Mucosa of descending colon (tissue), 3 donors: ENCODE measurements around the gene TMEFF2. TPM values are rescaled to one million over a fixed set of nuclear protein-coding genes. Genes with fewer than 3 reads are reported as not detected.
A peak's percentile ranks its signal among the peaks of the same experiment; 100 is the strongest.

Source experiments
- ATAC-seq: fragments of 200-7000 bp; cut with Tn5 transposase; one replicate; pipeline ENCODE4 v1.9.1; 2020; ENCODE audit warnings: mild to moderate bottlenecking, moderate library complexity
- DNase-seq, 3 donors: peaks; one replicate each; pipeline ENCODE4 v3.0.0-alpha.2; 2020
- H3K36me3 ChIP-seq: fragments of 200-600 bp; one replicate; pipeline ENCODE4 v1.8.0; 2021; ENCODE audit warnings: low read depth, mild to moderate bottlenecking
- H3K4me1 ChIP-seq: fragments of 200-600 bp; one replicate; pipeline ENCODE4 v1.8.0; 2021; ENCODE audit warnings: low read depth, mild to moderate bottlenecking
- H3K4me3 ChIP-seq: fragments of 200-600 bp; one replicate; pipeline ENCODE4 v1.8.0; 2021; ENCODE audit warnings: mild to moderate bottlenecking
- H3K9me3 ChIP-seq: fragments of 200-600 bp; one replicate; pipeline ENCODE4 v1.8.0; 2021; ENCODE audit warnings: mild to moderate bottlenecking
- intact Hi-C, 2 donors: fragments of 100-400 bp; cut with DNase I in 1 of 2; cut with micrococcal nuclease in 1 of 2; formaldehyde crosslinking; loops; one replicate each; pipeline versions ENCODE4 v1.11.0 to v1.11.1; 2022; cut with DNase I, micrococcal nuclease
- total RNA-seq, 3 donors: library from RNA; stranded (reverse); fragmentation: NEBNext Ultra II Directional in 2 of 3; extraction: Animal tissue kit (Norgen Biotek cat#: 25700) in 2 of 3; gene quantifications; one replicate each; pipeline versions ENCODE4 v1.2.1 to v1.2.4, GENCODE V29; 2021 to 2023
- TF ChIP-seq, protein P1 (sequence below): fragments of 200-600 bp; IDR thresholded peaks from one replicate; pipeline ENCODE4 v1.8.0; 2022; ENCODE audit warnings: antibody characterized with exemption, mild to moderate bottlenecking
- donor health status: DM: no; HTN: no; CAD: no; lungs with moderate emphysema.
- donor health status: DM: no; HTN: no; CAD: no.
- donor health status: DM: no; HTN: yes; CAD: no.

Gene TMEFF2
- total RNA-seq, 3 donors from 2014 or later, result 0.31 to 1.0 TPM; not detected in 1

DNA sequence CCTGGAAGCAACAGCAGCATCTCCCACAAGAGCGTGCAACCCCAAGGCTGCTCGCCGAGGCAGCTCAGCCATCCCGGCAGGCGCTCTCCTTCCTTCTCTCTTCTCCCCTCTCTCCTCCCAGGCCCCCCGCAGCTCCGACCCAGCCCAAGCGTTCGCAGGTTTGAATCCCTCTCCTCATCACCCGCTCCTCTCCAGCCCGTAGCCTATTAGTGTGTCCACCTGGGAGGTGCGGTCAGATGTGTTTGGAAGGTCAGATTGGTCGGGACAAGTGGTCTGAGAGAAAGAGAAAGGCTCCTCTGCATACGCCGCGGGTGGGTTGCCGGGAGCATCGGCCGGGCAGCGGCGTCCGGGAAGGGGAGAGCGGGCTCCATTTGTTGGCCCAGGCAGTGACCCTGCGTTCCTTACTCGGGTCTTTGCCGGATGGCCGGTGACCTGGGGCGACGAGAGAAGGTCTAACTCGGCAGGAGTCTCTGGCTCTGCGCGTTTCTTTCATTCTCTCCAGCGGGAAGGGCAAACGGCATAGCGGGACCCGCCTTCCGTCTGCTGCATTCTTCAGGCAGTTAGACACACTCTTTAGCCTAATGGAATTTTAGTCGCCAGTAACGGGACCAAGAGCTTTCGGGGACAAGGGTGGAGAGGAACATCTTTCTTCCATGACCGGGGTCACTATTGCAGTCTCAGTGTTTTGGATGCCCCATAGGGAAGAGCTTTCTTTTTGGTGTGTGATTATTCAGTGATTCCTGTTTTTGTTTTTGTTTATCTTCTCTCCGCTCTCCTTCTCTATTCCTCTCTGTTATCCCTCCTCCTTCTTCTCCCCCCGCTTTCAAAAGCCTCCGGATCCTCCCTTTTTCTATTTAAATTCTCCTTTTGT lies 1.1 kb upstream of the TMEFF2 start:
- H3K4me3 ChIP-seq, result no peak overlapping the region
- TF ChIP-seq, protein P1, sequence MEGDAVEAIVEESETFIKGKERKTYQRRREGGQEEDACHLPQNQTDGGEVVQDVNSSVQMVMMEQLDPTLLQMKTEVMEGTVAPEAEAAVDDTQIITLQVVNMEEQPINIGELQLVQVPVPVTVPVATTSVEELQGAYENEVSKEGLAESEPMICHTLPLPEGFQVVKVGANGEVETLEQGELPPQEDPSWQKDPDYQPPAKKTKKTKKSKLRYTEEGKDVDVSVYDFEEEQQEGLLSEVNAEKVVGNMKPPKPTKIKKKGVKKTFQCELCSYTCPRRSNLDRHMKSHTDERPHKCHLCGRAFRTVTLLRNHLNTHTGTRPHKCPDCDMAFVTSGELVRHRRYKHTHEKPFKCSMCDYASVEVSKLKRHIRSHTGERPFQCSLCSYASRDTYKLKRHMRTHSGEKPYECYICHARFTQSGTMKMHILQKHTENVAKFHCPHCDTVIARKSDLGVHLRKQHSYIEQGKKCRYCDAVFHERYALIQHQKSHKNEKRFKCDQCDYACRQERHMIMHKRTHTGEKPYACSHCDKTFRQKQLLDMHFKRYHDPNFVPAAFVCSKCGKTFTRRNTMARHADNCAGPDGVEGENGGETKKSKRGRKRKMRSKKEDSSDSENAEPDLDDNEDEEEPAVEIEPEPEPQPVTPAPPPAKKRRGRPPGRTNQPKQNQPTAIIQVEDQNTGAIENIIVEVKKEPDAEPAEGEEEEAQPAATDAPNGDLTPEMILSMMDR, result no peak
- peak in 2 of 3 donors; percentile 14 to 33 for DNase-seq
- intact Hi-C loops, result no loop called here
- no peaks in the 10 kb centered on the region for H3K36me3 ChIP-seq
- H3K4me1 ChIP-seq, result peaks cover 14% of the 10 kb centered on the region
- ATAC-seq, result peak; percentile 34
- H3K9me3 ChIP-seq, result no peaks in the 10 kb centered on the region

DNA sequence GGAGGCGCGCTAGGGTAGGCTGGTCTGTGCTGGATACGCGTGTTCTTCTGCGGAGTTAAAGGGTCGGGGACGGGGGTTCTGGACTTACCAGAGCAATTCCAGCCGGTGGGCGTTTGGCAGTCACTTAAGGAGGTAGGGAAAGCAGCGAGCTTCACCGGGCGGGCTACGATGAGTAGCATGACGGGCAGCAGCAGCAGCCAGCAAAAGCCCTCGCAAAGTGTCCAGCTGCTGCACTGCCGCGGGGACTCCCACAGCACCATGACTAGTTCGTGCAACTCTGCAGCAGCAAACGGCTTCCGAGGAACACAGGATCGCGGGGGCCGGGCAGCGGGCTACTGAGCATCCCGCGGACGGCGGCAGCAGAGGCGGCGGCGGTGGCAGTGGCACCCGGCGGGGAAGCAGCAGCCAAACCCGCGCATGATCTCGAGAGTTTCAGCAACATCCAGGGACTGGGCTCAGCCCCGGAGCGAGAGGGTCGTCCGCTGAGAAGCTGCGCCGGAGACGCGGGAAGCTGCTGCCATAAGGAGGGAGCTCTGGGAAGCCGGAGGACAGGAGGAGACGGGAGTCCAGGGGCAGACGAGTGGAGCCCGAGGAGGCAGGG lies 368 bp downstream of the TMEFF2 start:
- intact Hi-C loops, result no loop called here
- no peak overlapping the region for H3K4me3 ChIP-seq
- DNase-seq (peak in 1 of 3 donors; percentile 14), ATAC-seq (no peak)
- H3K9me3 ChIP-seq, result no peaks in the 10 kb centered on the region
- no peaks in the 10 kb centered on the region for H3K36me3 ChIP-seq
- TF ChIP-seq, protein P1, result no peak
- peaks cover 14% of the 10 kb centered on the region for H3K4me1 ChIP-seq

DNA sequence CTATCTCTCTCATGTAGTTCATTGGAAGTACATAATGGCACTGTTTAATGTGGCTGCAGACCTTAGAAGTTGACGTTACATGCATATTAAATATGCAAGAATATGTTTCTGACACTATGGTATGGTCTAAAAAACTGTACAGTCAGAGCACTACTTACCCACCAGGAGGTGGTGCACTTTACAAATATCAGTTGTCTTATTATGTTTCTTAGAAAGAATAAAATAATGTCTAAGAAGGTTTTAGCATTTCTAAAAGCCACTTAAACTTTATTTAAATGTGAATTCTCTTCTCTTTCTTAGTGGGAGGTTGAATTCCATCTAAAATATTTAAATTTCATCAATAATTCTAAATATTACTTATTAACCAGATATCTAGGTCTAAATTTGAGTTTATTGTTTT lies 4.3 kb downstream of the TMEFF2 start:
- no peaks in the 10 kb centered on the region for H3K36me3 ChIP-seq
- TF ChIP-seq, protein P1, result no peak
- H3K9me3 ChIP-seq, result no peaks in the 10 kb centered on the region

DNA sequence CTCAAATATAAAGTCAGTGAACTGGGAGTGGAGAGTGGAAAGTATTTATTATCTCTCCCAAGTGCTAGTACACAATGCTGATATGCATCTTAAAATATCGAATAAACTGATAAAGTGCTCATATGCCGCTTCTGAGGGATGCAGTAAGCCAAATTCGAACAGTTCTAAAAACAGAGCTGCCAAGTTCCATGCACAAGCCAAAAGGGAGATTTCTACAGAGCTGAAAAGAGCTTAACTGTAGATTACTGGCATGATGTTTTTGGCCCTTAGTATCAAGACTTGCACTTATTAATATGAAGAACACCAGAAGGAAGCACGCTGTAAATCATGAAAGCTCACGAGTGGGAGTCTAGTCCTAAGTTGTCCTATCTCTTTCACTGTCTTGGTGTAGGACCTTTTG lies 7.9 kb downstream of the TMEFF2 start:
- ATAC-seq (no peak), DNase-seq (no peak)
- no peak overlapping the region for H3K4me3 ChIP-seq
- intact Hi-C loops, result no loop called here
- H3K9me3 ChIP-seq, result no peaks in the 10 kb centered on the region
- H3K36me3 ChIP-seq, result no peaks in the 10 kb centered on the region
- no peaks in the 10 kb centered on the region for H3K4me1 ChIP-seq
- TF ChIP-seq, protein P1, result no peak

More for the DNA sequence above, 4.3 kb downstream of the TMEFF2 start:
- no peak for ATAC-seq
- no peak for DNase-seq
- Histone ChIP-seq H3K4me1 (peaks cover 7% of the 10 kb centered on the region), H3K4me3 (no peak overlapping the region)
- intact Hi-C loops, result no loop called here

DNA sequence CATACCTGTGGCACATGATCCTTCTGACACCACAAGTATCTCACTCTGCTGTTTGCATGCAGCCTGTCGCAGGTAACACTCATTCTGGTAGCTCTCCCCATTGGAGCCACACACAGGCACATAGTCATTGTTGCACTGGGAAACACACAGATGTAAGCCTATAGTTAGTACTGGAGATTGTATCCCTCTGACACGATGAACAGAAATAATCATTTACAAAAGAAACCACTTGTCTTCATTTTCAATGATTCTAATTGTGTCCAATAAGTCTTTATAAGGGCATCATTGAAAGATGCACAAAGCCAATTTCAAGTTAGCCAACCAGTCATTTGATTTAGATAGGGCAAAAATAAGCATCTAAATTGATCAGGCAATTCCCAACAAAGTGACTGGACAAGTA lies 10.4 kb downstream of the TMEFF2 start:
- Histone ChIP-seq H3K9me3 (no peaks in the 10 kb centered on the region), H3K4me3 (no peak overlapping the region), H3K36me3 (no peaks in the 10 kb centered on the region), H3K4me1 (no peaks in the 10 kb centered on the region)
- TF ChIP-seq, protein P1, result no peak
- intact Hi-C loops, result no loop called here
- DNase-seq (no peak), ATAC-seq (no peak)
